Activated CD8-positive, alpha-beta T cell treated with anti-CD3 and anti-CD28 coated beads for 36 hours (primary cell): Measurements from ENCODE around the gene NR5A2. TPM values are rescaled to one million over a fixed set of nuclear protein-coding genes. Genes with fewer than 3 reads are reported as not detected.

Source experiments
- ATAC-seq: fragments of 200-7000 bp; cut with Tn5 transposase; one replicate; pipeline ENCODE4 v1.10.0; 2021; ENCODE audit warnings: mild to moderate bottlenecking, moderate library complexity
- CTCF ChIA-PET: fragments of 350-600 bp; sonication (Branson Sonifier 250); formaldehyde crosslinking; loops from one replicate; lab custom pipeline; 2021; ENCODE audit warnings: antibody characterized with exemption; lab: Charles Lee
- POLR2A ChIA-PET: fragments of 350-600 bp; sonication (Branson Sonifier 250); formaldehyde crosslinking; loops from one replicate; lab custom pipeline; 2021; ENCODE audit warnings: antibody characterized with exemption; lab: Charles Lee
- DNase-seq: peaks from one replicate; pipeline ENCODE4 v3.0.0-alpha.2; 2020
- H3K27ac Mint-ChIP-seq: one replicate; pipeline ENCODE4 v1.8.0; 2021; ENCODE audit warnings: mild to moderate bottlenecking, mixed read lengths
- H3K27me3 Mint-ChIP-seq: one replicate; pipeline ENCODE4 v1.8.0; 2021; ENCODE audit warnings: mixed read lengths
- H3K36me3 Mint-ChIP-seq: one replicate; pipeline ENCODE4 v1.8.0; 2021; ENCODE audit warnings: low read depth, mixed read lengths
- H3K4me1 Mint-ChIP-seq: one replicate; pipeline ENCODE4 v1.8.0; 2021; ENCODE audit warnings: low read depth, mixed read lengths
- H3K4me3 Mint-ChIP-seq: one replicate; pipeline ENCODE4 v1.8.0; 2021; ENCODE audit warnings: mild to moderate bottlenecking, moderate library complexity, mixed read lengths
- H3K9me3 Mint-ChIP-seq: one replicate; pipeline ENCODE4 v1.8.0; 2021; ENCODE audit warnings: mixed read lengths
- CTCF ChIP-seq: fragments of 200-600 bp; IDR thresholded peaks from one replicate; pipeline ENCODE4 v1.8.0; 2022; ENCODE audit warnings: antibody characterized with exemption, mild to moderate bottlenecking
- intact Hi-C: fragments of 100-400 bp; cut with micrococcal nuclease; formaldehyde crosslinking; loops from one replicate; pipeline ENCODE4 v1.10.0; 2022
- total RNA-seq, 2 experiments: library from RNA; stranded (reverse); gene quantifications; one replicate each; pipeline ENCODE4 v1.2.3, GENCODE V29; 2021

NR5A2 gene
- total RNA-seq, 2 experiments from 2014 or later = not detected

GRCh38 chr1:200058341-200058740 is 30.8 kb downstream of the NR5A2 start:
- peaks cover 15% of the 10 kb centered on the region for H3K27me3 Mint-ChIP-seq
- ATAC-seq (no peak), DNase-seq (no peak)
- intact Hi-C loops = no loop called here
- POLR2A ChIA-PET = no interaction called here
- TF ChIP-seq CTCF = no peak
- CTCF ChIA-PET = no interaction called here
- H3K4me1 Mint-ChIP-seq = no peaks in the 10 kb centered on the region
- H3K27ac Mint-ChIP-seq = no peak overlapping the region
- H3K4me3 Mint-ChIP-seq = no peak overlapping the region
- H3K36me3 Mint-ChIP-seq = no peaks in the 10 kb centered on the region
- H3K9me3 Mint-ChIP-seq = no peaks in the 10 kb centered on the region

- CTCF ChIA-PET = no interaction called here
- Mint-ChIP-seq H3K36me3 (no peaks in the 10 kb centered on the region), H3K4me1 (no peaks in the 10 kb centered on the region), H3K27me3 (peaks cover 21% of the 10 kb centered on the region), H3K4me3 (no peak overlapping the region), H3K9me3 (no peaks in the 10 kb centered on the region), H3K27ac (no peak overlapping the region)
- no peak for TF ChIP-seq CTCF
- DNase-seq (no peak), ATAC-seq (no peak)
- POLR2A ChIA-PET = no interaction called here
- intact Hi-C loops = no loop called here
Measured at GRCh38 chr1:200062143-200062542, 34.6 kb downstream of the NR5A2 start.

GRCh38 chr1:200072636-200073285 is 45.3 kb downstream of the NR5A2 start:
- no peak for ATAC-seq
- intact Hi-C loops = no loop called here

GRCh38 chr1:200073286-200073637 is 45.8 kb downstream of the NR5A2 start:
- no peak for ATAC-seq
- H3K27ac Mint-ChIP-seq = no peak overlapping the region
- ChIA-PET POLR2A (no interaction called here), CTCF (no interaction called here)
- H3K4me1 Mint-ChIP-seq = no peaks in the 10 kb centered on the region
- H3K27me3 Mint-ChIP-seq = peaks cover 20% of the 10 kb centered on the region
- no peaks in the 10 kb centered on the region for H3K9me3 Mint-ChIP-seq
- no peaks in the 10 kb centered on the region for H3K36me3 Mint-ChIP-seq
- intact Hi-C loops = no loop called here
- no peak for DNase-seq
- no peak for TF ChIP-seq CTCF
- no peak overlapping the region for H3K4me3 Mint-ChIP-seq

More at GRCh38 chr1:200072636-200073285, 45.3 kb downstream of the NR5A2 start:
- Mint-ChIP-seq H3K9me3 (no peaks in the 10 kb centered on the region), H3K27me3 (peaks cover 23% of the 10 kb centered on the region), H3K4me3 (no peak overlapping the region), H3K4me1 (no peaks in the 10 kb centered on the region), H3K36me3 (no peaks in the 10 kb centered on the region), H3K27ac (no peak overlapping the region)
- no peak for DNase-seq
- TF ChIP-seq CTCF = no peak
- ChIA-PET POLR2A (no interaction called here), CTCF (no interaction called here)

- no peak for ATAC-seq
- no peak overlapping the region for H3K27ac Mint-ChIP-seq
- no peak overlapping the region for H3K4me3 Mint-ChIP-seq
- DNase-seq = no peak
- peaks cover 15% of the 10 kb centered on the region for H3K27me3 Mint-ChIP-seq
- no peaks in the 10 kb centered on the region for H3K9me3 Mint-ChIP-seq
- no peak for TF ChIP-seq CTCF
- H3K36me3 Mint-ChIP-seq = no peaks in the 10 kb centered on the region
- POLR2A ChIA-PET = no interaction called here
- CTCF ChIA-PET = no interaction called here
- intact Hi-C loops = no loop called here
- no peaks in the 10 kb centered on the region for H3K4me1 Mint-ChIP-seq
Measured at GRCh38 chr1:200075522-200075921, 48.0 kb downstream of the NR5A2 start.
